Rectal smooth muscle tissue (tissue), 1 donor: ENCODE results near the gene THPO.
A peak's percentile ranks its signal among the peaks of the same experiment; 100 is the strongest.

Experiments used
- H3K27ac ChIP-seq: one replicate; pipeline ENCODE4 v1.7.0; 2013; ENCODE audit warnings: low read depth, low read length, inconsistent platforms
- H3K27me3 ChIP-seq: one replicate; pipeline ENCODE4 v1.7.0; 2013; ENCODE audit warnings: low read length; ENCODE audit not compliant: control insufficient read depth, insufficient read depth
- H3K36me3 ChIP-seq: one replicate; pipeline ENCODE4 v1.7.0; 2013; ENCODE audit warnings: low read length; ENCODE audit not compliant: control insufficient read depth, insufficient read depth
- H3K4me1 ChIP-seq: one replicate; pipeline ENCODE4 v1.7.0; 2013; ENCODE audit warnings: low read length; ENCODE audit not compliant: control insufficient read depth, insufficient read depth
- H3K4me3 ChIP-seq: one replicate; pipeline ENCODE4 v1.7.0; 2013; ENCODE audit warnings: low read length
- H3K9ac ChIP-seq: one replicate; pipeline ENCODE4 v1.7.0; 2013; ENCODE audit warnings: low read length

THPO gene

GRCh38 chr3:184372296-184372821 lies 5.6 kb downstream of the THPO start:
- H3K27me3 ChIP-seq, result peaks cover 1% of the 10 kb centered on the region
- no peak overlapping the region for H3K27ac ChIP-seq
- H3K9ac ChIP-seq, result no peak overlapping the region
- peaks cover 5% of the 10 kb centered on the region for H3K4me1 ChIP-seq
- no peaks in the 10 kb centered on the region for H3K36me3 ChIP-seq
- H3K4me3 ChIP-seq, result no peak overlapping the region

GRCh38 chr3:184371570-184372018 lies 6.4 kb downstream of the THPO start:
- no peaks in the 10 kb centered on the region for H3K27me3 ChIP-seq

GRCh38 chr3:184368586-184369183 lies 9.3 kb downstream of the THPO start:
- H3K9ac ChIP-seq, result no peak overlapping the region
- peaks cover 7% of the 10 kb centered on the region for H3K4me1 ChIP-seq
- no peak overlapping the region for H3K4me3 ChIP-seq
- H3K27me3 ChIP-seq, result no peaks in the 10 kb centered on the region
- no peak overlapping the region for H3K27ac ChIP-seq
- peaks cover 3% of the 10 kb centered on the region for H3K36me3 ChIP-seq

More at GRCh38 chr3:184371570-184372018, 6.4 kb downstream of the THPO start:
- no peak overlapping the region for H3K4me3 ChIP-seq
- H3K27ac ChIP-seq, result no peak overlapping the region
- H3K9ac ChIP-seq, result no peak overlapping the region
- H3K36me3 ChIP-seq, result peaks cover 2% of the 10 kb centered on the region
- H3K4me1 ChIP-seq, result peaks cover 5% of the 10 kb centered on the region

- Histone ChIP-seq H3K36me3 (peaks cover 3% of the 10 kb centered on the region), H3K27me3 (no peaks in the 10 kb centered on the region), H3K4me1 (peaks cover 7% of the 10 kb centered on the region), H3K27ac (no peak overlapping the region), H3K4me3 (no peak overlapping the region), H3K9ac (no peak overlapping the region)
These were observed 9.9 kb downstream of the THPO start for GRCh38 chr3:184368116-184368515.

- Histone ChIP-seq H3K27ac (no peak overlapping the region), H3K4me1 (peaks cover 5% of the 10 kb centered on the region), H3K4me3 (no peak overlapping the region), H3K36me3 (peaks cover 3% of the 10 kb centered on the region), H3K27me3 (no peaks in the 10 kb centered on the region), H3K9ac (no peak overlapping the region)
These were observed 11.3 kb downstream of the THPO start for GRCh38 chr3:184366619-184367289.

- Histone ChIP-seq H3K27ac (peak overlapping the region; percentile 99), H3K27me3 (no peaks in the 10 kb centered on the region), H3K4me3 (peak overlapping the region; percentile 91), H3K4me1 (peaks cover 7% of the 10 kb centered on the region), H3K9ac (peak overlapping the region; percentile 77), H3K36me3 (peaks cover 8% of the 10 kb centered on the region)
These were observed 15.1 kb downstream of the THPO start for GRCh38 chr3:184362668-184363546.

GRCh38 chr3:184361932-184362667 lies 15.9 kb downstream of the THPO start:
- no peaks in the 10 kb centered on the region for H3K27me3 ChIP-seq
- peak overlapping the region; percentile 99 for H3K27ac ChIP-seq
- H3K36me3 ChIP-seq, result peaks cover 8% of the 10 kb centered on the region
- peaks cover 7% of the 10 kb centered on the region for H3K4me1 ChIP-seq
- H3K4me3 ChIP-seq, result peak overlapping the region; percentile 91
- H3K9ac ChIP-seq, result peak overlapping the region; percentile 77

- Histone ChIP-seq H3K27ac (peak within 1 kb of the TSS; percentile 99), H3K36me3 (peaks cover 5% of the 10 kb centered on the region), H3K4me3 (peak within 1 kb of the TSS; percentile 91), H3K27me3 (no peaks in the 10 kb centered on the region), H3K9ac (peak within 1 kb of the TSS; percentile 77), H3K4me1 (peaks cover 7% of the 10 kb centered on the region)
These were observed 16.5 kb downstream of the THPO start, which contains the start of the genes CLCN2 and POLR2H for GRCh38 chr3:184361532-184361931. TSS of gene CLCN2 (minus strand) at chr3:184361605. CDS start at chr3:184361479, 126 bp downstream. TSS of gene POLR2H (plus strand) at chr3:184361710. CDS start at chr3:184363493, 1,783 bp downstream.

- peaks cover 5% of the 10 kb centered on the region for H3K36me3 ChIP-seq
- H3K9ac ChIP-seq, result peak overlapping the region; percentile 12
These were observed 17.0 kb downstream of the THPO start for GRCh38 chr3:184360929-184361531.

GRCh38 chr3:184360070-184360928 lies 17.7 kb downstream of the THPO start:
- peaks cover 7% of the 10 kb centered on the region for H3K4me1 ChIP-seq
- no peaks in the 10 kb centered on the region for H3K27me3 ChIP-seq
- H3K36me3 ChIP-seq, result peaks cover 5% of the 10 kb centered on the region
- H3K27ac ChIP-seq, result no peak overlapping the region
- H3K4me3 ChIP-seq, result peak overlapping the region; percentile 91
- H3K9ac ChIP-seq, result peak overlapping the region; percentile 12

More at GRCh38 chr3:184360929-184361531, 17.0 kb downstream of the THPO start:
- H3K4me3 ChIP-seq, result peak overlapping the region; percentile 91
- H3K27me3 ChIP-seq, result no peaks in the 10 kb centered on the region
- peak overlapping the region; percentile 99 for H3K27ac ChIP-seq
- H3K4me1 ChIP-seq, result peaks cover 7% of the 10 kb centered on the region
